Natural killer cell (primary cell): Measurements from ENCODE around the gene CGNL1. TPM values are rescaled to one million over a fixed set of nuclear protein-coding genes. Genes with fewer than 3 reads are reported as not detected.

ENCODE experiments used
- ATAC-seq, 3 donors: fragments of 150-1000 bp in 2 of 3; fragments of 200-7000 bp in 1 of 3; cut with Tn5 transposase; 1 replicate in 1 of 3; 2 replicates in 2 of 3; pipeline ENCODE4 v1.10.0; 2021; ENCODE audit warnings: mild to moderate bottlenecking in 2 of 3, moderate library complexity in 2 of 3
- DNase-seq, 2 donors: peaks; one replicate each; pipeline versions ENCODE4 v3.0.0 to v3.0.0-alpha.2; 2013 to 2021; ENCODE audit warnings: mixed read lengths in 1 of 2
- H3K27ac ChIP-seq: one replicate; pipeline ENCODE4 v1.5.1; 2013; ENCODE audit warnings: mild to moderate bottlenecking, low read length
- H3K27me3 ChIP-seq: one replicate; pipeline ENCODE4 v1.6.1; 2013; ENCODE audit warnings: low read length; ENCODE audit not compliant: control insufficient read depth, insufficient read depth
- H3K36me3 ChIP-seq: one replicate; pipeline ENCODE4 v1.6.1; 2013; ENCODE audit warnings: low read length; ENCODE audit not compliant: control insufficient read depth, insufficient read depth
- H3K4me1 ChIP-seq: one replicate; pipeline ENCODE4 v1.6.1; 2013; ENCODE audit warnings: low read length; ENCODE audit not compliant: control insufficient read depth, insufficient read depth
- H3K4me3 ChIP-seq: one replicate; pipeline ENCODE4 v1.5.1; 2013; ENCODE audit warnings: low read length
- H3K9me3 ChIP-seq: one replicate; pipeline ENCODE4 v1.6.1; 2013; ENCODE audit warnings: low read length; ENCODE audit not compliant: control insufficient read depth, insufficient read depth
- H3K27ac Mint-ChIP-seq, 2 donors: one replicate each; pipeline ENCODE4 v1.8.0; 2022; ENCODE audit warnings: mild to moderate bottlenecking in 2 of 2, mixed read lengths in 2 of 2, moderate library complexity in 1 of 2
- H3K27me3 Mint-ChIP-seq, 2 donors: one replicate each; pipeline ENCODE4 v1.8.0; 2022; ENCODE audit warnings: low read depth in 2 of 2, mixed read lengths in 2 of 2
- H3K36me3 Mint-ChIP-seq: one replicate; pipeline ENCODE4 v1.8.0; 2022; ENCODE audit warnings: mixed read lengths
- H3K4me1 Mint-ChIP-seq, 2 donors: one replicate each; pipeline ENCODE4 v1.8.0; 2022; ENCODE audit warnings: mixed read lengths in 2 of 2
- H3K4me3 Mint-ChIP-seq: one replicate; pipeline ENCODE4 v1.8.0; 2022; ENCODE audit warnings: mild to moderate bottlenecking, moderate library complexity, mixed read lengths
- H3K9me3 Mint-ChIP-seq, 2 donors: one replicate each; pipeline ENCODE4 v1.8.0; 2022; ENCODE audit warnings: mixed read lengths in 2 of 2
- WGBS: methylation state at CpG from one replicate; pipeline ENCODE4 v1.1.7; 2013; ENCODE audit warnings: missing lambda C conversion rate; ENCODE audit not compliant: insufficient coverage; 5-methylcytosine and 5-hydroxymethylcytosine counted together
- intact Hi-C: fragments of 100-400 bp; cut with micrococcal nuclease; formaldehyde crosslinking; loops from one replicate; pipeline ENCODE4 v1.14.2; 2022
- total RNA-seq, 4 donors: library from RNA; stranded (reverse); fragments of 120-200 nt in 1 of 4; gene quantifications; one replicate each; pipeline versions ENCODE4 v1.2.3 to v1.2.4, GENCODE V29; 2013 to 2022
- TF ChIP-seq, protein P1 (sequence below): fragments of 200-600 bp; IDR thresholded peaks from one replicate; pipeline ENCODE4 v1.8.0; 2022; ENCODE audit warnings: antibody characterized with exemption

CGNL1 gene
- total RNA-seq, 3 donors from 2014 or later (not counting 1 experiment from before 2014, with no cell fraction given): not detected

DNA sequence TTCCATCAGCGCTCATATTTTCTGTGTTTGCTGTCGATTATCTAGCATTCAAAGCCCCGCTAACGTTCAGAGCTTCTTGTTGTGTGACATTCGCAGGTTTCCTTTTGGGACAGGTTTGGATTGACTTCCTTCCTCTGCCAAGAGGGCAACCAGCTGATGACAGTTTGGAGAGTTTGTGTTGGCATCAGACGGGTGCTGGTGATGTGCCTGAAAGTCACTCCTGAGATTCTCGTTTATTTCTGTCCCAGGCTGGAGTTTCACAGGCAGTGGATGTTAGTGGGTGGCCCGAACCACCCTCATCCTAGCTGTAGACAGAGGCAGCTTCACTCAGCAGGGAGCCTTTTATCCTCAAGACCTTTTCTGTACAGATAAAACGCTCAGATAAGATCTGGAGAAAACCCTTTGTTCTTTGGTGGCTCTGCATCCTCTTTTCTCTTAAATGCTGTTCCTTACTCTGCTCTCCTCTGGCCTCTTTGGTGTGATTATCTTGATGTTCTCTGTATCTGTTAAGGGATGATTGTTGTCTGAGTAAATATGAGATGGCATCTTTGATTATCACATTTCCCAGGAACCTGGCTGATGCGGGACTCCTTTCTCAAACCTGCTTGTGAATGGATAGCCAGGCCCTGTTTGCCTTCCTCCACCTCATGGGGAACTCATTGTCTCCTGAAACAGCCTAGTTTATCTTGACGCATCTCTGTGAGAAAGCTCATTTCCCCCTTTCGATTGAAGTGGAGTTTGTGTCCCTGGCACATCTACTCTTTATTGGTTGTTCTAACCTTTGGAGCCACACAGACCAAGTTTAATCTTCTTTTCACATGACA is 35.9 kb downstream of the CGNL1 start:
- Mint-ChIP-seq H3K4me3 (no peak overlapping the region), H3K27me3 (peaks cover 0 to 5% of the 10 kb centered on the region in 2 donors), H3K4me1 (no peaks in the 10 kb centered on the region), H3K27ac (no peak overlapping the region), H3K36me3 (no peaks in the 10 kb centered on the region), H3K9me3 (no peaks in the 10 kb centered on the region)
- H3K9me3 ChIP-seq: no peaks in the 10 kb centered on the region
- WGBS: 78% methylated on average over 12 of the region's 12 CpGs
- no peaks in the 10 kb centered on the region for H3K27me3 ChIP-seq
- no peaks in the 10 kb centered on the region for H3K4me1 ChIP-seq
- intact Hi-C loops: no loop called here
- ATAC-seq: no peak
- TF ChIP-seq, protein P1, sequence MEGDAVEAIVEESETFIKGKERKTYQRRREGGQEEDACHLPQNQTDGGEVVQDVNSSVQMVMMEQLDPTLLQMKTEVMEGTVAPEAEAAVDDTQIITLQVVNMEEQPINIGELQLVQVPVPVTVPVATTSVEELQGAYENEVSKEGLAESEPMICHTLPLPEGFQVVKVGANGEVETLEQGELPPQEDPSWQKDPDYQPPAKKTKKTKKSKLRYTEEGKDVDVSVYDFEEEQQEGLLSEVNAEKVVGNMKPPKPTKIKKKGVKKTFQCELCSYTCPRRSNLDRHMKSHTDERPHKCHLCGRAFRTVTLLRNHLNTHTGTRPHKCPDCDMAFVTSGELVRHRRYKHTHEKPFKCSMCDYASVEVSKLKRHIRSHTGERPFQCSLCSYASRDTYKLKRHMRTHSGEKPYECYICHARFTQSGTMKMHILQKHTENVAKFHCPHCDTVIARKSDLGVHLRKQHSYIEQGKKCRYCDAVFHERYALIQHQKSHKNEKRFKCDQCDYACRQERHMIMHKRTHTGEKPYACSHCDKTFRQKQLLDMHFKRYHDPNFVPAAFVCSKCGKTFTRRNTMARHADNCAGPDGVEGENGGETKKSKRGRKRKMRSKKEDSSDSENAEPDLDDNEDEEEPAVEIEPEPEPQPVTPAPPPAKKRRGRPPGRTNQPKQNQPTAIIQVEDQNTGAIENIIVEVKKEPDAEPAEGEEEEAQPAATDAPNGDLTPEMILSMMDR: no peak
- H3K4me3 ChIP-seq: no peak overlapping the region
- no peak overlapping the region for H3K27ac ChIP-seq
- H3K36me3 ChIP-seq: no peaks in the 10 kb centered on the region
- DNase-seq: no peak

GRCh38 chr15:57415602-57416001 is 39.3 kb downstream of the CGNL1 start:
- no peak overlapping the region for H3K27ac ChIP-seq
- H3K4me1 Mint-ChIP-seq: no peaks in the 10 kb centered on the region
- intact Hi-C loops: no loop called here
- no peaks in the 10 kb centered on the region for H3K9me3 Mint-ChIP-seq
- H3K27me3 ChIP-seq: no peaks in the 10 kb centered on the region
- H3K9me3 ChIP-seq: no peaks in the 10 kb centered on the region
- H3K27ac Mint-ChIP-seq: no peak overlapping the region
- 88% methylated on average over 7 of the region's 7 CpGs for WGBS
- TF ChIP-seq, protein P1: no peak
- no peaks in the 10 kb centered on the region for H3K4me1 ChIP-seq
- peaks cover 1 to 5% of the 10 kb centered on the region in 2 donors for H3K27me3 Mint-ChIP-seq
- H3K36me3 ChIP-seq: no peaks in the 10 kb centered on the region
- no peak overlapping the region for H3K4me3 Mint-ChIP-seq
- ATAC-seq: no peak
- DNase-seq: no peak
- H3K4me3 ChIP-seq: no peak overlapping the region
- H3K36me3 Mint-ChIP-seq: no peaks in the 10 kb centered on the region

DNA sequence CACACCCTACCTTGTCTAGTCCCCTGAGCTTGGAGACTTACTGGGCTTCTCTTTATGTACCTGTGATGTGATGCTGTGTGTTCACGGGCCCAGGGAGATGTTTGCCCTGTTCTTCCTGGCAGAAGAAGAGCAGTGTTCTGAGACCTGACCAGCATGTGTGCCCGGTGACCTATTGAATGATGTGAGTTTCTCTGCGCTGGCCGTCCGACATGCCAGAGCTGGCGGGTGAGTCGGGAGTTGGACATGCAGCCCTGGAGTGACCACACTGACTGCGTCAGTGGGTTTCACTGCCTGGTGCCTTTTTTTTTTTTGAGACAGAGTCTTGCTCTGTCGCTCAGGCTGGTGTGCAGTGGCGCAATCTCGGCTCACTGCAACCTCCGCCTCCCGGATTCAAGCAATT is 42.3 kb downstream of the CGNL1 start:
- Mint-ChIP-seq H3K27ac (no peak overlapping the region), H3K9me3 (no peaks in the 10 kb centered on the region), H3K4me1 (no peaks in the 10 kb centered on the region), H3K27me3 (peaks cover 3 to 5% of the 10 kb centered on the region in 2 donors), H3K4me3 (no peak overlapping the region), H3K36me3 (no peaks in the 10 kb centered on the region)
- no peak for DNase-seq
- H3K4me3 ChIP-seq: no peak overlapping the region
- H3K9me3 ChIP-seq: no peaks in the 10 kb centered on the region
- H3K27me3 ChIP-seq: no peaks in the 10 kb centered on the region
- no peak for ATAC-seq
- WGBS: 90% methylated on average over 13 of the region's 13 CpGs
- TF ChIP-seq, protein P1: no peak
- H3K36me3 ChIP-seq: no peaks in the 10 kb centered on the region
- H3K27ac ChIP-seq: no peak overlapping the region
- no peaks in the 10 kb centered on the region for H3K4me1 ChIP-seq
- intact Hi-C loops: no loop called here

- ATAC-seq: no peak
- Mint-ChIP-seq H3K4me3 (no peak overlapping the region), H3K36me3 (no peaks in the 10 kb centered on the region), H3K27ac (no peak overlapping the region), H3K27me3 (peaks cover 8 to 12% of the 10 kb centered on the region in 2 donors), H3K4me1 (no peaks in the 10 kb centered on the region), H3K9me3 (no peaks in the 10 kb centered on the region)
- TF ChIP-seq, protein P1: no peak
- no peak for DNase-seq
- no CpG with 5 or more reads among the region's 2 CpGs for WGBS
- Histone ChIP-seq H3K9me3 (no peaks in the 10 kb centered on the region), H3K27ac (no peak overlapping the region), H3K36me3 (no peaks in the 10 kb centered on the region), H3K27me3 (no peaks in the 10 kb centered on the region), H3K4me3 (no peak overlapping the region), H3K4me1 (no peaks in the 10 kb centered on the region)
- intact Hi-C loops: no loop called here
Measured at GRCh38 chr15:57419335-57419734, 43.0 kb downstream of the CGNL1 start.
